Activated CD4-positive, alpha-beta T cell treated with anti-CD3 and anti-CD28 coated beads for 48 hours (primary cell): ENCODE results near the gene RNF212B.

Experiments used
- DNase-seq: peaks from one replicate; pipeline ENCODE4 v3.0.0-alpha.2; 2020

Gene RNF212B

GRCh38 chr14:23321572-23322547, 84.1 kb downstream of the RNF212B start:
- DNase-seq, result peak; percentile 82
